Skeletal muscle tissue (tissue), 5 donors: ENCODE measurements around the gene C14orf132. TPM values are rescaled to one million over a fixed set of nuclear protein-coding genes. Genes with fewer than 3 reads are reported as not detected.

ENCODE experiments used
- H3K27ac ChIP-seq: one replicate; pipeline ENCODE4 v1.7.0; 2013; ENCODE audit warnings: mild to moderate bottlenecking, low read depth, low read length, inconsistent platforms
- H3K27me3 ChIP-seq, 3 donors: one replicate each; pipeline ENCODE4 v1.7.0; 2013; ENCODE audit warnings: low read length in 3 of 3; ENCODE audit not compliant: control insufficient read depth in 3 of 3, insufficient read depth in 3 of 3
- H3K36me3 ChIP-seq, 3 donors: one replicate each; pipeline ENCODE4 v1.7.0; 2013; ENCODE audit warnings: low read length in 3 of 3; ENCODE audit not compliant: control insufficient read depth in 3 of 3, insufficient read depth in 3 of 3
- H3K4me1 ChIP-seq, 3 donors: one replicate each; pipeline ENCODE4 v1.7.0; 2013; ENCODE audit warnings: low read length in 3 of 3, mild to moderate bottlenecking in 3 of 3; ENCODE audit not compliant: control insufficient read depth in 3 of 3, insufficient read depth in 3 of 3
- H3K4me3 ChIP-seq, 3 donors: one replicate each; pipeline ENCODE4 v1.7.0; 2013; ENCODE audit warnings: low read length in 3 of 3
- H3K9ac ChIP-seq, 3 donors: one replicate each; pipeline ENCODE4 v1.7.0; 2013; ENCODE audit warnings: low read length in 3 of 3, mild to moderate bottlenecking in 3 of 3, moderate library complexity in 2 of 3, low read depth in 1 of 3
- H3K9me3 ChIP-seq, 3 donors: one replicate each; pipeline ENCODE4 v1.7.0; 2013; ENCODE audit warnings: low read length in 3 of 3; ENCODE audit not compliant: control insufficient read depth in 3 of 3
- small RNA-seq: library from RNA; depleted of rRNA; stranded (forward); fragments of <200 nt; gene quantifications from one replicate; pipeline ENCODE3, GENCODE V24; 2014
- total RNA-seq: library from RNA; depleted of rRNA; stranded (reverse); fragments of >200 nt; gene quantifications from one replicate; pipeline ENCODE4 v1.2.3, GENCODE V29; 2014
- donor health status: Osteomylitis.

Gene C14orf132
- total RNA-seq, 1 donor from 2014 or later: 8.9 TPM

GRCh38 chr14:96136371-96137005 lies 97.3 kb downstream of the C14orf132 start:
- H3K9ac ChIP-seq: no peak overlapping the region
- no peaks in the 10 kb centered on the region for H3K27me3 ChIP-seq
- peak overlapping the region; percentile 42 for H3K27ac ChIP-seq
- H3K4me1 ChIP-seq: no peaks in the 10 kb centered on the region
- peaks cover 0 to 7% (median 7%) of the 10 kb centered on the region in 3 donors for H3K9me3 ChIP-seq
- H3K36me3 ChIP-seq: no peaks in the 10 kb centered on the region
- no peak overlapping the region for H3K4me3 ChIP-seq

GRCh38 chr14:96138241-96138640 lies 99.1 kb downstream of the C14orf132 start:
- no peaks in the 10 kb centered on the region for H3K4me1 ChIP-seq

GRCh38 chr14:96139169-96139568 lies 100.0 kb downstream of the C14orf132 start:
- Histone ChIP-seq H3K9ac (no peak overlapping the region), H3K4me3 (no peak overlapping the region), H3K27ac (no peak overlapping the region), H3K27me3 (no peaks in the 10 kb centered on the region), H3K9me3 (peaks cover 0 to 9% (median 7%) of the 10 kb centered on the region in 3 donors), H3K36me3 (no peaks in the 10 kb centered on the region), H3K4me1 (no peaks in the 10 kb centered on the region)

More at GRCh38 chr14:96138241-96138640, 99.1 kb downstream of the C14orf132 start:
- H3K9ac ChIP-seq: no peak overlapping the region
- H3K36me3 ChIP-seq: no peaks in the 10 kb centered on the region
- H3K4me3 ChIP-seq: no peak overlapping the region
- H3K27ac ChIP-seq: no peak overlapping the region
- no peaks in the 10 kb centered on the region for H3K27me3 ChIP-seq
- H3K9me3 ChIP-seq: peaks cover 0 to 9% (median 7%) of the 10 kb centered on the region in 3 donors

GRCh38 chr14:96139879-96140278 lies 100.7 kb downstream of the C14orf132 start:
- no peak overlapping the region for H3K9ac ChIP-seq
- no peaks in the 10 kb centered on the region for H3K36me3 ChIP-seq
- H3K27ac ChIP-seq: no peak overlapping the region
- H3K27me3 ChIP-seq: no peaks in the 10 kb centered on the region
- H3K4me3 ChIP-seq: no peak overlapping the region
- H3K9me3 ChIP-seq: peaks cover 0 to 9% (median 7%) of the 10 kb centered on the region in 3 donors
- no peaks in the 10 kb centered on the region for H3K4me1 ChIP-seq

GRCh38 chr14:96140952-96141351 lies 101.8 kb downstream of the C14orf132 start:
- H3K4me1 ChIP-seq: no peaks in the 10 kb centered on the region
- H3K36me3 ChIP-seq: no peaks in the 10 kb centered on the region
- H3K4me3 ChIP-seq: no peak overlapping the region
- no peaks in the 10 kb centered on the region for H3K27me3 ChIP-seq
- H3K27ac ChIP-seq: no peak overlapping the region
- H3K9ac ChIP-seq: no peak overlapping the region
- peaks cover 0 to 9% (median 7%) of the 10 kb centered on the region in 3 donors for H3K9me3 ChIP-seq

Small RNA genes lying within 50 kb of the gene (small RNA-seq; reads per million reads assigned to genes)
- gene AL137190.1: not detected

Other genes with a start within 250 kb of the C14orf132 start
- gene TUNAR, start 162.5 kb upstream of the C14orf132 start, total RNA-seq: not detected
- gene BDKRB2, start 165.5 kb downstream of the C14orf132 start, total RNA-seq: 2.6 TPM
- not detected for gene BDKRB1, start 216.8 kb downstream of the C14orf132 start, total RNA-seq